BJ (cell line): ENCODE measurements around the gene NUMBL. TPM values are rescaled to one million over a fixed set of nuclear protein-coding genes. Genes with fewer than 3 reads are reported as not detected.
A peak's percentile ranks its signal among the peaks of the same experiment; 100 is the strongest.

Experiments used
- CTCF ChIA-PET: fragments of 350-600 bp; formaldehyde crosslinking; extraction: SDS; loops from one replicate; lab custom pipeline; 2021; ENCODE audit warnings: antibody characterized with exemption, inconsistent platforms; lab: Yijun Ruan, JAX
- POLR2A ChIA-PET: fragments of 300-600 bp; sonication (Branson Sonifier 250); formaldehyde crosslinking; extraction: SDS; loops from one replicate; lab custom pipeline; 2021; ENCODE audit warnings: antibody characterized with exemption; lab: Charles Lee
- DNase-seq: peaks from one replicate; pipeline ENCODE4 v3.0.0-alpha.2; 2011; ENCODE audit warnings: low read depth
- H3K27me3 ChIP-seq: 2 replicates; pipeline ENCODE4 v1.6.0; 2011; ENCODE audit warnings: low read length; ENCODE audit not compliant: control insufficient read depth, insufficient read depth
- H3K36me3 ChIP-seq: 2 replicates; pipeline ENCODE4 v1.5.1; 2011; ENCODE audit warnings: low read length; ENCODE audit not compliant: control insufficient read depth, insufficient read depth
- H3K4me3 ChIP-seq: 2 replicates; pipeline ENCODE4 v1.5.1; 2011; ENCODE audit warnings: low read depth, mild to moderate bottlenecking, control low read depth, low read length
- polyA plus RNA-seq: library from polyadenylated mRNA; depleted of rRNA; stranded (reverse); fragments of >200 nt; gene quantifications from 2 replicates; pipeline ENCODE4 v1.2.3, GENCODE V29; 2011
- TF ChIP-seq, protein P1 (sequence below): IDR thresholded peaks from 2 replicates; pipeline ENCODE4 v1.5.1; 2011; ENCODE audit warnings: low read depth, mild to moderate bottlenecking, control low read depth, inconsistent platforms, low read length, moderate library complexity; ENCODE audit not compliant: insufficient read depth

Gene NUMBL
- polyA plus RNA-seq, 1 experiment, result 28.6 TPM

DNA sequence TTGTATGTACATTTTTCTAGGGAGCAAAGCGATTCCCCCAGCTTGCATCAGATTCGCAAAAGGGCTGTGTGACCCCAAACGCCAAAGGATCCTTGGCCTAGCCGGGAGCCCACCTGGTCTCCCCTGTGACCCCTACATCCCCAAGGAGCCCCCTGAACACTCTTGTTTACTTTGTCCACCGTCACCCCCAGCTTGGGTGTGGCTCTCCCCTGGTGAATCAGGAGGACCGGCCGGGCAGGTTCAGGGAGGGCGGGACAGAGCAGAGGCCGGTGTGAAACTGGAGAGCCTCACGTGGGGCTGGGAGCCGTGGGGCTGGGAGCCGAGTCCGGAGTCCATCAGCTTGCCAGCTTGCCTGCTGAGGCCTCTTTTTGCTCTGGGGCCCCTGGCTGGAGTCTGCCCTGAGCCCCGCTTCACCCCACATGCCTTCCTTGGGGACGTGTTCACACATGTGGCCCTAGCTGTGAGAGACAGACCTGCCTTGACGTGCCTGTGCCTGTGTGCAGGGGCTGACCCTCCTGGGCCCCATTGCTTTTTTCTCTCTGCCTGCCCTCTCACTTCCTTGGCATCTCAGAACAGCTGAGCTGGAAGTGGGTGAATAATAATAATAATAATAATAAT is 28.4 kb upstream of the NUMBL start:
- no peak for DNase-seq
- H3K27me3 ChIP-seq, result no peaks in the 10 kb centered on the region
- ChIA-PET CTCF (interaction anchor here (0.8 kb wide), 2 partner anchors 9 to 17 kb away, joined by 3 read pairs; no protein-coding TSS in a partner anchor), POLR2A (no interaction called here)
- TF ChIP-seq, protein P1, sequence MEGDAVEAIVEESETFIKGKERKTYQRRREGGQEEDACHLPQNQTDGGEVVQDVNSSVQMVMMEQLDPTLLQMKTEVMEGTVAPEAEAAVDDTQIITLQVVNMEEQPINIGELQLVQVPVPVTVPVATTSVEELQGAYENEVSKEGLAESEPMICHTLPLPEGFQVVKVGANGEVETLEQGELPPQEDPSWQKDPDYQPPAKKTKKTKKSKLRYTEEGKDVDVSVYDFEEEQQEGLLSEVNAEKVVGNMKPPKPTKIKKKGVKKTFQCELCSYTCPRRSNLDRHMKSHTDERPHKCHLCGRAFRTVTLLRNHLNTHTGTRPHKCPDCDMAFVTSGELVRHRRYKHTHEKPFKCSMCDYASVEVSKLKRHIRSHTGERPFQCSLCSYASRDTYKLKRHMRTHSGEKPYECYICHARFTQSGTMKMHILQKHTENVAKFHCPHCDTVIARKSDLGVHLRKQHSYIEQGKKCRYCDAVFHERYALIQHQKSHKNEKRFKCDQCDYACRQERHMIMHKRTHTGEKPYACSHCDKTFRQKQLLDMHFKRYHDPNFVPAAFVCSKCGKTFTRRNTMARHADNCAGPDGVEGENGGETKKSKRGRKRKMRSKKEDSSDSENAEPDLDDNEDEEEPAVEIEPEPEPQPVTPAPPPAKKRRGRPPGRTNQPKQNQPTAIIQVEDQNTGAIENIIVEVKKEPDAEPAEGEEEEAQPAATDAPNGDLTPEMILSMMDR, result no peak
- no peaks in the 10 kb centered on the region; the same call in none of the 2 replicates for H3K36me3 ChIP-seq
- H3K4me3 ChIP-seq, result peak overlapping the region; percentile 70

DNA sequence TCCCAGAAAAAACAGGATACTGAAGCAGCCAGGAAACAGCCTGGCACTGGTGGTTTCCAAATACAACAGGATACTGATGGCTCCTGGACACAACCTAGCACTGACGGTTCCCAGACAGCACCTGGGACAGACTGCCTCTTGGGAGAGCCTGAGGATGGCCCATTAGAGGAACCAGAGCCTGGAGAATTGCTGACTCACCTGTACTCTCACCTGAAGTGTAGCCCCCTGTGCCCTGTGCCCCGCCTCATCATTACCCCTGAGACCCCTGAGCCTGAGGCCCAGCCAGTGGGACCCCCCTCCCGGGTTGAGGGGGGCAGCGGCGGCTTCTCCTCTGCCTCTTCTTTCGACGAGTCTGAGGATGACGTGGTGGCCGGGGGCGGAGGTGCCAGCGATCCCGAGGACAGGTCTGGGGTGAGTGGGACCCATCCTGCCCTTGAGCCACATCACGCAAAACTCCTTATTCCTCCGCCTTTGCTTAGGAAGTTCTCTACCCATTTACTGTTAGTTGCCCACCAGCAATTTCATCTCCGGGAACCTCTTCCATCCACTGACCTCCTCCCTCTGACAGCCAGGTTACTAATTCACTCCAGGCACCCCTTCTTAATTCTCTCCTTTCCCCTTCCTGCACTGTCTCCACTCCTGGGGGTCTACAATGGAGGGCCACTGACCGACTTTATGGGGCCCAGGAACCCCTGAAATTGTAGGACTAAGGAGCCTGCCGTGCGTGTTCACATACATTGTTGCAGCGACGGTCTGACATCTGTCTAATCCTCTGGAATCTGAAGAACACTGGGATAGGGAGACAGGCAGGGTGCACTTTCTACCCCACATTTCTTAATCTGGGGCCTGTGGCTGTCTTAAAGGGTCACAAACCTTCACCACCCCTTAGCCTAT is 27.7 kb upstream of the NUMBL start:
- ChIA-PET POLR2A (no interaction called here), CTCF (interaction anchor here (0.8 to 1.5 kb wide), 3 partner anchors 9 to 616 kb away, joined by 3 to 12 read pairs (median 3); no protein-coding TSS in a partner anchor)
- TF ChIP-seq, protein P1, result no peak
- no peak for DNase-seq
- no peaks in the 10 kb centered on the region for H3K27me3 ChIP-seq
- H3K4me3 ChIP-seq, result peak overlapping the region; percentile 70
- H3K36me3 ChIP-seq, result no peaks in the 10 kb centered on the region; the same call in none of the 2 replicates

DNA sequence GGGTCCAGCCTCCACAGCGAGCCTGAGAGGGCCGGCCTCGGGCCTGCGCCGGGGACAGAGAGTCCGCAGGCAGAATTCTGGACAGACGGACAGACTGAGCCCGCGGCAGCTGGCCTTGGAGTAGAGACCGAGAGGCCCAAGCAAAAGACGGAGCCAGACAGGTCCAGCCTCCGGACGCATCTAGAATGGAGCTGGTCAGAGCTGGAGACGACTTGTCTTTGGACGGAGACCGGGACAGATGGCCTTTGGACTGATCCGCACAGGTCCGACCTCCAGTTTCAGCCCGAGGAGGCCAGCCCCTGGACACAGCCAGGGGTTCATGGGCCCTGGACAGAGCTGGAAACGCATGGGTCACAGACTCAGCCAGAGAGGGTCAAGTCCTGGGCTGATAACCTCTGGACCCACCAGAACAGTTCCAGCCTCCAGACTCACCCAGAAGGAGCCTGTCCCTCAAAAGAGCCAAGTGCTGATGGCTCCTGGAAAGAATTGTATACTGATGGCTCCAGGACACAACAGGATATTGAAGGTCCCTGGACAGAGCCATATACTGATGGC is 27.0 kb upstream of the NUMBL start:
- POLR2A ChIA-PET, result no interaction called here
- Histone ChIP-seq H3K4me3 (peak overlapping the region; percentile 70), H3K36me3 (no peaks in the 10 kb centered on the region; the same call in none of the 2 replicates), H3K27me3 (no peaks in the 10 kb centered on the region)
- no peak for DNase-seq
- TF ChIP-seq, protein P1, result no peak
- CTCF ChIA-PET, result interaction anchor here (0.6 to 1.9 kb wide), 4 partner anchors 53 to 661 kb away, joined by 3 to 12 read pairs (median 4); no protein-coding TSS in a partner anchor

DNA sequence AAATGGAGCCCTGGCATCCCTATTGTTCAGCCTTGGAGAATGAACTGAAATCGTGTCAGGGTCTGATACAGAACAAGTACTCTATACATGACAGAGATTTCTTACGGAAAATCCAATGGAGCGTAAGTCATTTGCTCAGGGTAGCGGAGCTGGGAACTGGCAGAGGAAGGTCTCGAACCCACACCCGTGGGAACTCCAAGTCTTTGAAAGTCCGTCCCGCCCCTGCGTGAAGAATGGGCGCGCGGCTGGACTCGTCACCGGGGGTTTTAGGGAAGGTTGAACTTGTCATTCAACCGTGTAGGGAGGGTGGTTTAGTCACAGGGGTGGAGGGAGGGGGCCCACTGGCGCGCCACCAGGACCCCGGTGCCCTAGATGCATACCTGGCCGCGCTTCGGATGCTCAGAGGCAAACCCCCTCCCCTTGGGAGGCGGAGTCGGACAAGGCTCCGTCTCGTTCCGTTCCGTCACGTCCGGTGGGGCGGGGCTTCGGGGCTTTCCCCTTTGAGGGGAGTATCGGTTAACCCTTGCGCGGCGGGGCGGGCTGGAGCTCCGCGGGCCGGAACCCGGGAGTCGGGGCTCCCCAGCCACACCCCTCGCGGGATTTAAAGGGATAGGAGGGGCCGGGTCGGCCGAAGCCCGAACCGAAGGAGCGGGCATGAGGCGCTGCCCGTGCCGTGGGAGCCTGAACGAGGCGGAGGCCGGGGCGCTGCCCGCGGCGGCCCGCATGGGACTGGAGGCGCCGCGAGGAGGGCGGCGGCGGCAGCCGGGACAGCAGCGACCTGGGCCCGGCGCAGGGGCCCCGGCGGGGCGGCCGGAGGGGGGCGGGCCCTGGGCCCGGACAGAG is 26.3 kb upstream of the NUMBL start, which contains the start of the genes COQ8B and ITPKC:
Gene COQ8B, minus strand, starts transcription at position 405 of the 843 bp plus-strand sequence. CDS start 2,254 bp downstream, outside the sequence.
Gene ITPKC, plus strand, starts transcription at position 631 of the 843 bp plus-strand sequence. Its CDS starts 24 bp downstream, at position 655.
- CTCF ChIA-PET, result interaction anchor here (0.6 to 1.9 kb wide), 6 partner anchors 52 to 662 kb away, joined by 3 to 12 read pairs (median 3); no protein-coding TSS in a partner anchor
- DNase-seq, result peak; percentile 74
- no peaks in the 10 kb centered on the region for H3K27me3 ChIP-seq
- no peaks in the 10 kb centered on the region; the same call in none of the 2 replicates for H3K36me3 ChIP-seq
- TF ChIP-seq, protein P1, result no peak
- POLR2A ChIA-PET, result interaction anchor here (0.6 kb wide), 1 partner anchor 28 kb away, joined by 4 read pairs; no protein-coding TSS in a partner anchor
- peak within 1 kb of the TSS; percentile 70 for H3K4me3 ChIP-seq
